ENCODE data around the gene SERTAD3. TPM values are rescaled to one million over a fixed set of nuclear protein-coding genes. Genes with fewer than 3 reads are reported as not detected.

SERTAD3 gene
- total RNA-seq, 1 donor from 2014 or later, result 15.3 TPM

DNA sequence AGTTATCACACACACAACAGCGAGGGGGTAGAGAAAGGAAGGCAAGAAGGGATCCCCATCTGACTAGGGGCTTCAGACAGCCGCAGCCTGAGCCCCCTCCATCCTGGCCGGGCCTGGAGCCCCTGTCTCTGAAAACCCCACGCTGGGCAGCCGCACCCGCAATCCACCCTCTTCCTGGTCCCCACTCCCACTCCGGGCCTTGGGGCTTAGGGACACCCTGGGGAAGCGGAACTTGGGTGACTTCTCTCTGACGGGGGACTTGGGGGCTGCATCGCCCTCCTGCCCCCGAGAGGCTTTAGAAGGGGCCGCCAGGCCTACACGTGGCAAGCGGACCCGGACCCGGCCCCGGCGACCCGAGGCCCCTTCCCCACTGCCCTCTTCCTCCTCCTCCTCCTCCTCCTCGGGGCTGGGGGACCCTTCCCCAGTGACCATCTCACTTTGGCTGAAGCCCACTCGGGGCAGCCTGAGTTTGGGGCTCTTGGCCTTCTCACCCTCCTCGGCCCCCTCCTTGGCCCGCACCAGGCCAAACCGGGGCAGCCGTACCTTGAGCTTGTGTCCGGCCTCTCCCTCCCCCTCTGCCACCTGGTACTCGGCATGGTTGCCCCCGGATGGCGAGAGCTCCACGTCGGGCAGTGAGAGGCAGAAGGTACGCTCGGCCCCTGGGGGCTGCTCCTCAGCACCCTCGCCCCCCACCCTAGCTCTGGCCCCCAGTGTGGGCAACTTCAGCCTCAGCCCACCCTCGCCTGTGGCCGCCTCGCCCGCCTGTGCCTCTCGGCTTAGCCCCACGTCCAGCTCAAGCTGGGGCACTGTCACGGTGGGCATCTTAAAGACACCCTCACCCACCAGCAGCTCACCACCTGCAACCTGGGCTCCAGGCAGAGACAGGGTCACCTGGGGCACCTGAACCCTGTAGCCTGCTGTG is 50.0 kb downstream of the SERTAD3 start:
- H4K20me1 ChIP-seq (ENCODE audit: low read depth), result no peaks in the 10 kb centered on the region
- Mint-ChIP-seq H3K4me3 (no peak overlapping the region), H3K4me1 (peaks cover 9% of the 10 kb centered on the region), H3K36me3 (no peaks in the 10 kb centered on the region), H3K27me3 (ENCODE audit: insufficient read depth, low read depth) (peaks cover 14% of the 10 kb centered on the region), H3K27ac (no peak overlapping the region), H3K9me3 (no peaks in the 10 kb centered on the region)
- peaks cover 15% of the 10 kb centered on the region for H3K27me3 ChIP-seq
- H3K9me3 ChIP-seq (ENCODE audit: low read depth), result no peaks in the 10 kb centered on the region
- peaks cover 3% of the 10 kb centered on the region for H3F3A ChIP-seq (ENCODE audit: low read depth)
- no peaks in the 10 kb centered on the region for H3K36me3 ChIP-seq
- no peak overlapping the region for H3K4me2 ChIP-seq
- H2AFZ ChIP-seq (replicated peaks), result no peak overlapping the region
- no peak overlapping the region for H3K4me3 ChIP-seq
- H3K9ac ChIP-seq, result no peak overlapping the region
- H3K79me2 ChIP-seq (ENCODE audit: low read depth), result no peaks in the 10 kb centered on the region
- H3K4me1 ChIP-seq, result no peaks in the 10 kb centered on the region
- DNase-seq (ENCODE audit: low spot score), result no peak
- H3K27ac ChIP-seq, result no peak overlapping the region
- TF ChIP-seq EZH2phosphoT487 (IDR thresholded peaks at IDR 0.05) (no peak), EZH2 (IDR thresholded peaks at IDR 0.05) (no peak)
- TF ChIP-seq, protein P1, sequence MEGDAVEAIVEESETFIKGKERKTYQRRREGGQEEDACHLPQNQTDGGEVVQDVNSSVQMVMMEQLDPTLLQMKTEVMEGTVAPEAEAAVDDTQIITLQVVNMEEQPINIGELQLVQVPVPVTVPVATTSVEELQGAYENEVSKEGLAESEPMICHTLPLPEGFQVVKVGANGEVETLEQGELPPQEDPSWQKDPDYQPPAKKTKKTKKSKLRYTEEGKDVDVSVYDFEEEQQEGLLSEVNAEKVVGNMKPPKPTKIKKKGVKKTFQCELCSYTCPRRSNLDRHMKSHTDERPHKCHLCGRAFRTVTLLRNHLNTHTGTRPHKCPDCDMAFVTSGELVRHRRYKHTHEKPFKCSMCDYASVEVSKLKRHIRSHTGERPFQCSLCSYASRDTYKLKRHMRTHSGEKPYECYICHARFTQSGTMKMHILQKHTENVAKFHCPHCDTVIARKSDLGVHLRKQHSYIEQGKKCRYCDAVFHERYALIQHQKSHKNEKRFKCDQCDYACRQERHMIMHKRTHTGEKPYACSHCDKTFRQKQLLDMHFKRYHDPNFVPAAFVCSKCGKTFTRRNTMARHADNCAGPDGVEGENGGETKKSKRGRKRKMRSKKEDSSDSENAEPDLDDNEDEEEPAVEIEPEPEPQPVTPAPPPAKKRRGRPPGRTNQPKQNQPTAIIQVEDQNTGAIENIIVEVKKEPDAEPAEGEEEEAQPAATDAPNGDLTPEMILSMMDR (IDR thresholded peaks at IDR 0.05), result no peak

DNA sequence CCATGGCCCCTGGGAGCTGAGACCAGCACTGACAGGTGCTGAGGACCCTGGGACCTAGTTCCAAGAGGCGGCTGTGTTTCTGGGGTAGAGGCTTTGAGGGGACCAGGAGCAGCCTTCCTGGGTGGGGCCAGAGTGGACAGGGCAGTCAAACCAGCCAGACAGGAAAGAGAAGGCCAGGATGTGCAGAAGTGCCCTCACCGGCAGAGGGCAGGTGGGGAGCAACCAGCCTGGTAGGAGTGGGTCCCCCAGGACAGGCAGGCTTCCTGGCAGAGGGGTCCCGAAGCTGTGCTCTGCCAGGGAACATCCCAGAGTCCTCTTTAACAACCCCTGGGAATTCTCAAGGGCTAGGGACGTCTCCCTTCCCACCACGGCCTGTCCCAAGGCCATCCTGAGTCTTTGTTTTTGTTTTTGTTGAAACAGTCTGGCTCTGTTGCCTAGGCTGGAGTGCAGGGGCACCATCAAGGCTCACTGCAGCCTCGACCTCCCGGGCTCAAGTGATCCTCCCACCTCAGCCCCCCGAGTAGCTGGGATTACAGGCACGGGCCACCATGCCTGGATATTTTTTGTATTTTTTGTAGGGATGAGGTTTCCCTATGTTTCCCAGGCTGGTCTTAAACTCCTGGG is 51.1 kb downstream of the SERTAD3 start:
- Mint-ChIP-seq H3K27me3 (ENCODE audit: insufficient read depth, low read depth) (peaks cover 10% of the 10 kb centered on the region), H3K9me3 (no peaks in the 10 kb centered on the region), H3K4me3 (no peak overlapping the region), H3K4me1 (peaks cover 5% of the 10 kb centered on the region), H3K27ac (no peak overlapping the region), H3K36me3 (no peaks in the 10 kb centered on the region)
- DNase-seq (ENCODE audit: low spot score), result no peak
- no peaks in the 10 kb centered on the region for H3K9me3 ChIP-seq (ENCODE audit: low read depth)
- H3K4me3 ChIP-seq, result no peak overlapping the region
- H3K79me2 ChIP-seq (ENCODE audit: low read depth), result no peaks in the 10 kb centered on the region
- H3K4me1 ChIP-seq, result no peaks in the 10 kb centered on the region
- H3K27ac ChIP-seq, result no peak overlapping the region
- no peak overlapping the region for H3K4me2 ChIP-seq
- peaks cover 4% of the 10 kb centered on the region for H3K27me3 ChIP-seq
- H3K9ac ChIP-seq, result no peak overlapping the region
- TF ChIP-seq EZH2phosphoT487 (IDR thresholded peaks at IDR 0.05) (no peak), EZH2 (IDR thresholded peaks at IDR 0.05) (no peak)
- TF ChIP-seq, protein P1 (IDR thresholded peaks at IDR 0.05), result no peak
- no peaks in the 10 kb centered on the region for H3K36me3 ChIP-seq
- no peaks in the 10 kb centered on the region for H4K20me1 ChIP-seq (ENCODE audit: low read depth)
- H2AFZ ChIP-seq (replicated peaks), result no peak overlapping the region
- no peaks in the 10 kb centered on the region for H3F3A ChIP-seq (ENCODE audit: low read depth)

DNA sequence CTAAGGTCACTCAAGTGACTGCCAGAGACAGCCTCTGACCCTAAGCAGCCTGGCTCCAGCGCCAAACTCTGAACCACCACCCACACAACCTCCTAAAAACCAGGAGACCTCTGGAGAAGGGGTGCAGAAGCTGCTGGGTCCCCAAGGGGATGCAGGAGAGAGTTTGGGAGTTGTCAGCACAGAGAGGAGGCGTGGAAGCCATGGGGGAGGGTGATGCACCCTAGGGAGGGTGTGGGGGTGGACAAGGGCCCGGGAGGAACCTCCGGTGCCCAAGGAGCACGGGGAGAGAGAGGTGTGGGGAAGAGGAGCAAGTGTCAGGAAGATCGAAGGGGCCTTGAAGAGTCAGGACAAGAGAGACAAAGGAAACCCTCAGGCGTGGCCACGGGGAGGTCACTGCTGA is 52.0 kb downstream of the SERTAD3 start:
- Histone ChIP-seq H3K36me3 (no peaks in the 10 kb centered on the region), H3K79me2 (ENCODE audit: low read depth) (no peaks in the 10 kb centered on the region), H3K4me1 (no peaks in the 10 kb centered on the region), H2AFZ (replicated peaks) (no peak overlapping the region), H3K9me3 (ENCODE audit: low read depth) (no peaks in the 10 kb centered on the region), H3F3A (ENCODE audit: low read depth) (no peaks in the 10 kb centered on the region), H3K9ac (no peak overlapping the region), H3K27ac (no peak overlapping the region), H4K20me1 (ENCODE audit: low read depth) (no peaks in the 10 kb centered on the region), H3K4me2 (no peak overlapping the region), H3K4me3 (no peak overlapping the region), H3K27me3 (no peaks in the 10 kb centered on the region)
- Mint-ChIP-seq H3K36me3 (no peaks in the 10 kb centered on the region), H3K4me3 (no peak overlapping the region), H3K4me1 (peaks cover 5% of the 10 kb centered on the region), H3K27ac (peak overlapping the region; percentile 64), H3K9me3 (no peaks in the 10 kb centered on the region), H3K27me3 (ENCODE audit: insufficient read depth, low read depth) (peaks cover 10% of the 10 kb centered on the region)
- no peak for DNase-seq (ENCODE audit: low spot score)
- TF ChIP-seq EZH2phosphoT487 (IDR thresholded peaks at IDR 0.05) (no peak), EZH2 (IDR thresholded peaks at IDR 0.05) (no peak)
- TF ChIP-seq, protein P1 (IDR thresholded peaks at IDR 0.05), result no peak

Small RNA genes lying within 50 kb of the gene (small RNA-seq; reads per million reads assigned to genes)
- gene RF00017, result not detected

Other genes with a start within 250 kb of the SERTAD3 start
- not detected in 2 replicates for gene TTC9B, start 226.0 kb downstream of the SERTAD3 start, total RNA-seq (ENCODE audit: low replicate concordance)
- gene CCNP, start 217.6 kb downstream of the SERTAD3 start, total RNA-seq (ENCODE audit: low replicate concordance), result 1.7 TPM in 1 of 2 replicates, not detected in the other
- gene AKT2, start 159.0 kb downstream of the SERTAD3 start, total RNA-seq (ENCODE audit: low replicate concordance), result 85.1 and 139 TPM in 2 replicates
- 10.6 and 13.1 TPM in 2 replicates for gene C19orf47, start 95.9 kb downstream of the SERTAD3 start, total RNA-seq (ENCODE audit: low replicate concordance)
- gene PLD3, start 95.6 kb downstream of the SERTAD3 start, total RNA-seq (ENCODE audit: low replicate concordance), result 116 and 289 TPM in 2 replicates
- gene HIPK4, start 54.2 kb downstream of the SERTAD3 start, total RNA-seq (ENCODE audit: low replicate concordance), result 0.34 TPM in 1 of 2 replicates, not detected in the other
- gene PRX, start 31.0 kb downstream of the SERTAD3 start, total RNA-seq (ENCODE audit: low replicate concordance), result 1.4 and 4.7 TPM in 2 replicates
- gene SERTAD1, start 18.3 kb downstream of the SERTAD3 start, total RNA-seq (ENCODE audit: low replicate concordance), result 2.4 and 5.5 TPM in 2 replicates
- gene BLVRB, start 21.4 kb upstream of the SERTAD3 start, total RNA-seq (ENCODE audit: low replicate concordance), result 11.3 and 24.4 TPM in 2 replicates
- gene SPTBN4, start 22.7 kb upstream of the SERTAD3 start, total RNA-seq (ENCODE audit: low replicate concordance), result 2.5 and 8.4 TPM in 2 replicates
- gene SHKBP1, start 132.5 kb upstream of the SERTAD3 start, total RNA-seq (ENCODE audit: low replicate concordance), result 20.6 and 63.7 TPM in 2 replicates
- gene LTBP4, start 157.0 kb upstream of the SERTAD3 start, total RNA-seq (ENCODE audit: low replicate concordance), result 24.7 and 70.0 TPM in 2 replicates
- 6.4 and 19.8 TPM in 2 replicates for gene NUMBL, start 246.3 kb upstream of the SERTAD3 start, total RNA-seq (ENCODE audit: low replicate concordance)